GM21447 (cell line): Measurements from ENCODE around the gene COL13A1.

Experiments
- ATAC-seq: cut with Tn5 transposase; IDR thresholded peaks from one replicate; pipeline ENCODE4 v1.9.1; 2021; ENCODE audit not compliant: unreplicated experiment

COL13A1 gene

DNA sequence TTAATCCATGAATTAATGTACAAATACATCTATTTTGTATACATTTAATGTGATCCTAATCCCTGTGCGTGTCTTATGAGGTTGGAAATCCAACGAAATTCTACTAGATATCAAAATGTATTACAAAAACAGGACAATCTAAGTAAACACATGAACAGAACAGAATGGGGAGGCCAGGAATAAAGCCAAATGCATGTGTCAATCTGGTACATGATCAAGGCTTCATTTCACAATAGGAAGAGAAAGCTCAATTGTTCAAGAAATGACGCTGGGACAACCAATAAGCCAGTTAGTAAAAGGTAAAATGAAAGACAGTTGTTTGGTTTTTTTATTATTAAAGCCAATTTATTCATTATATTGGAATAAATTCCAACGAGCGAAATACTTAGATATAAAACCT, 83.0 kb downstream of the COL13A1 start:
- ATAC-seq, result no peak

DNA sequence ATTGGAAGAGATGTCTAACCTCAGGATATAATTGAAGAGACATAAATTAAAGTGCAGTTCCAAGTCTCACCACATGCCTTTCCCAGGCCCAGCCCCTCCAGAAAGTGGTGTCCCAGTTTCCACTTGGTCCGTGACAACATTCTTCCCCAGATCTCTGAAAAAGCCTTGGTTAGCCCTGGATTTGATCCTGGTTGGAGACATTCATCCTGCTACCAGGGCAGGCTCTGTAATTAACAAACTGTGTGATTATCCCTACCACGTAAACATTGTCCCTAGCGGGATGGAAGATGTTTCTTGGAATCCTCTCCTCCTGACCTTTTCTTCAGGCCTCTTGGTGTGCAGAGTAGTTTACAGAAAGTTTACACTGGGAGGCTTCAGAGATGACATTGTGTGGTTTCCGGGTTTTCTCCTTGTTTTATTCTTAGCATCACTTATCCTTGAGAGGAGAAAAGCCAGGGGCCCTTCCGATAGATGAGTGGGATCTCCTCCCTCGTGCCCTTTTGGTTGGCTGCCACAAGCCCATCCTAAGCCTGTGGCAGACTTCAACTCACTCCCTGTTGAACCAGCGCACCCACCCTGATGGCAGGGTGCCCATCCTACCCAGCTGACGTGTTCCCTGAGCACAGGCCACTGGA, 83.8 kb downstream of the COL13A1 start:
- ATAC-seq, result no peak

DNA sequence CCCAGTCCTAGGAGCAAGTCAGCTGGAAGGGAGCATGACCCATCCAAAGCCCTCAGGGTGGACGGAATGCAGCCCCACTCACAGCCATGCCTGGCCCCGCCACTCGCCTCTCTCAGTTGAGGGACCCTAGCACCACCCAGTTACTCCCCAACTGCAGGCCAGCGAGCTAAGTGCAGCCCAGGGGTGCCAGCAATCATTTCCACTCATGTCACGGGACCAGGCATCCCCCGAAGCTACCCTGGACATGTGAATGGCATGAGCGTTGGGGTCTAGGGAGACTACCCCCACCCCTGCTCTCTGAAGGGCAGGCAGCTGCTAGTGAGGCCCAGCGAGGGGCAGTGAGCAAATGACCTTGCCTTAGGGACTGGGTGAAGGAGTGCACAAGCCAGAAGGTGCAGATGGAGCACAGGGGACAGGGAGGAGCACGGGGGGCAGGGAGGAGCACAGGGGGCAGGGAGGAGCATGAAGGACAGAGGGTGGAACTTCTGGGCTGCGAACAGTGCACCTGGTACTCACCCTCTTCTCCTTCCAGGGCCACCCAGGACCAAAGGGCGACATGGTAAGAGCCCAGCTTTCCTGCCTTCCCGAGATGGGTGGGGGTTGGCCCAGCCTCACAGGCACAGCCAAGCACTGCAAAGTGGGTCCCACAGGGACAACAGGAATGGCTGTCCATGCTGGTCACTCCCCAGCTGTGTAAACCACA, 87.3 kb downstream of the COL13A1 start:
- no peak for ATAC-seq

DNA sequence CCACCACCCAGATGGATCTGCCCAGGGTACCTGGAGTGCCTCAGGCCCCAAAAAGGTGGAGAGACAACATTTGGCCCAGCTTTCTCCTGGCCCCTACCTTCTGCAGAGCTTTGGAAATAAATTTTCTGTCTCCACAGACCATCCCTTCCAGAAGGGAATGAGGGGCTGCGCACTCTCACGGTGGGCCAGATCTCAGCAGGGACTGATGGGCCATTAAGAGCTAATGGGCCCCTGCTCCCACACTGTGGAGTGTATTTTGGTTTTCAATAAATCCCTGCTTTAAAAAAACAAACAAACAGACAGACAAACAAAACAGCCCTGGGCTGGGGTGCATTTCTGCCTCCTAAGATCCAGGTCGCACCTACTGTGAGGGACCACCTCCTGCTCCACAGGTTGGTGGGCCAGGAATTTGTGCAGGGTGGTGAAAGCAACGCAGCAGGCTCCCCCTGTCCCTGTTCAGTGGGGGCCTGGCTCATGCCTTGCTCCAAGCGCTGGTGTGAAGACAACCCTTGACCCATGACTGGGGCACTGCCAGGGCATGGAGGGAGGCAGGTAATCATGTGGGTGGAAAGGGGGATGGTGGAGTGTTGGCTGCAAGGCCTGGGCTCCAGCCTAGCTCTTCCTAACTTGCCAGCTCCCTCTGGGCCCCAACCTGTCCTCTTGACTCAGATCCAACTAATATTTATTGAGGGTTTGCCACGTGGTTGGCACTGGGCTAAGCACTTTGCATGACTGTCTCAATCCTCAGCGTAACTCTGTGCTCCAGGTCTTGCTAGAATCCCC, 88.5 kb downstream of the COL13A1 start:
- no peak for ATAC-seq

DNA sequence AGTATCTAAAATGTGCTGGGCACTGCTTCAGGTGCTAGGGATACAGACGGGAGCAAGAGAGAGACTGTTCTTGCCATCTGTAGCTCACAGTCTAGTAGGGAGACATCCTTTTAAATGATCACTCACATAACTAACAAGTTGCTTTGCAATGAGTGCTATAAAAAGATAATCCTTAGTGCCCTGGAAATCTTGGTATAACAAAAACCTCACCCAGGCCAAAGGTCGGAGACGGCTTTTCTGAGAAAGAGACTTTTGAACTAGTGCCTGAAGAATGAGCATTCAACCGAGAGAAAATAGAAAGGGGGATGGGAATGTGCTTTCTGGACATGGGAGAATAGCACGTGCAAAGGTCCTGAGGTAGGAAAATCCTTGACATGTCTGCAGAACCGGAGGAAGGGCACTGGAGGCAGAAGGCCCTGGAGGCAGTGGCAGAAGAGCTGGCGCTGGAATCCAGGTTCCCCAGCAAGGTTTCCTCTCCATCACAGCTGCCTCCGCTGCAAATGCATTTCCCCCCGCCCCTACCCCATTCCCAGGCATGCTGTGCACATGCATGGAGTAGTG, 89.4 kb downstream of the COL13A1 start:
- ATAC-seq, result no peak

DNA sequence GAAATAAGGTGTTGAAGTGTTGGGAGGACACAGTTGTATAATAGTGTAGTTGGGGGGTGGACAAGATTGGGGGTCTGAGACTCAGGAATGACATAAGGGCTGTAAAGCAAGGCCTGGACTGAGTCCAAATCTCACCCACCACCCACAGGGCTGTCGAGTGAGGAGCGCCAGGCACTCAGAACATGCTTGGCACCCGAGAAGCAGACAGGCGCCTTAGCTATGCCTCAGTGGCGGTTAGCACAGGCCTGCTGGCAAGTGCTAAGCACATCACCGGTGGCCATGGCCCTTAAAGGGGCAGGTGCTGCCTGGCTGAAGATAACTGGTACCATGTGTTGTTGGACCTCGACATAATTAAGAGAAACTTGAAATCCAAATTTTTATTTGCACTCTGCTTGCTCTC, 90.7 kb downstream of the COL13A1 start:
- no peak for ATAC-seq

DNA sequence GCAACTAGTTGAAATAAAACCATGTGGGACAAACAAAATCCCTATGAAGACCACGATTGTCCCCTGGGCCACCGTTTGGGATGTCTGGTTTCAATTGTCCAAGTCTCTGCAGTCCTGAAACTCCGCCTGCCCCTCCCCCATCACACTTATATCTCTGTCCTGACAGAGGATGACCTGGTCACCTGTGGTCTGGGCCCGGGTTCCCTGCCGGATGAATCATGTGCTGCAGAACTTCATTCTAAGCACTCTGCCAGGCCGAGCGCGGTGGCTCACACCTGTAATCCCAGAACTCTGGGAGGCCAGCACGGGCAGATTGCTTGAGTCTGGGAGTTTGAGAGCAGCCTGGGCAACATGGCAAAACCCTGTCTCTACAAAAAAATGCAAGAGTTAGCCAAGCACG, 91.1 kb downstream of the COL13A1 start:
- no peak for ATAC-seq

DNA sequence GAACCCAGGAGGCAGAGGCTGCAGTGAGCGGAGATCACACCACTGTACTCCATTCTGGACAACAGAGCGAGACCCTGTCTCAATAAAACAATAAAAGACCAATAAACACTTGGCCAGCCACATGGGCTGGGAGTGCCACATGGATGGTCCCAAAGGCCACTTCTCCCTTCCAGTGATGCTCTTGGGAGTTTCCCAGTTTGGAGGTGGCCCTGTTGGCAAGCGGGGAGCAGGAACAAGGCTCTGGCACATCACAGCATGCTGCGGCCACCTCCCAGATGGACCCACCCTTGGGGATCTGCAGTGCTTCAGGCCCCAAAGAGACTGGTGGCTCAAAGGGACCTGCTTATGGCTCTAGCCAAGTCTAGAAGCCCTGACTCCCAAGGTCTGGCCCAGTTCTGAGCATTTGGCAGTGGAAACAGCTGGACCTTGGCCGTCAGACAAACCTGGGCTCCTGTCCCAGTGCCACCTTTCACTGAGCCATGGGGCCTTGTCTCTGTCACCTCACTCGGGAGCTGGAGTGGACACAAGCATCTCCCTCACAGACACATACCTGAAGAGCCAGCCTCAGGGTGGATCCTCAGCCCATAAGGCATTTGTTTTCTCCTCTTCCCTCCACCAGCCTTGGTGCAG, 91.7 kb downstream of the COL13A1 start:
- no peak for ATAC-seq

DNA sequence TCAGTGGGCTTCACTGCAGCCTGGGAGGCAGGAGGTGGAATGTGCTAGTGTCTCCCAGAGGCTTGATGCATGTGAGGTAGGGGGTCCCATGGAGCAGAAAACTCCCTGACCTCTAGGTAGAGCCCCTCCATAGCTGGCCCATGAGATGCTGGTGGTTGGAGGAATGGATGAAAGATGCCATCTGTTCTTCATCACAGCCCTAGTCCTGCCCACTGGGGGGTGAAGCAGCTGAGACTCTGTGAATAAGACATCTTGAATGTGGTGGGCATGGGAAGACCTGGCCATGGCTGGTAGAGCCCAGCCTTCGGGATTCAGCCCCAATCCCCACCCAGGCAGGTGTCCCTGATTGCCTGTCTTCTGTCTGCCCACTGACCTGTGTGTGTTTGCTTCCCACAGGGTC, 92.5 kb downstream of the COL13A1 start:
- no peak for ATAC-seq

DNA sequence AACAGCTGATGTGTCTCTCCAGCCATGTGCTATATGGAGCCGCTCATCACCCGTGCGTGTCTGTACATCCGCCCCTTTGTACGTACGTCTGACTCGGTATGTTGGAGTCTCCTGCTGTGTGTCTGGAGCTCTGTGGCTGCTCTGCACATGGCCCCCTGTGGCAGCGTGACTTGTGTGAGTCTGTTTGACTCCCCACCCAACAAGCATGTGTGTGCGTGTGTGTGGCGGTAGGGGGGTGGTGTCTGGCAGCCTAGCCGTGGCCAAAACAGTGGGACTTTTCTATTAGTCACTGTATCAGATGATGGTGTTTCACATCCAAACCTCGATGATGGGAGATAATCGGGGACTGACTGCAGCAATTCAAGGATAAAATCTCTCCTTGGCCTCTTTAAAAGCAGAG, 94.1 kb downstream of the COL13A1 start:
- no peak for ATAC-seq

DNA sequence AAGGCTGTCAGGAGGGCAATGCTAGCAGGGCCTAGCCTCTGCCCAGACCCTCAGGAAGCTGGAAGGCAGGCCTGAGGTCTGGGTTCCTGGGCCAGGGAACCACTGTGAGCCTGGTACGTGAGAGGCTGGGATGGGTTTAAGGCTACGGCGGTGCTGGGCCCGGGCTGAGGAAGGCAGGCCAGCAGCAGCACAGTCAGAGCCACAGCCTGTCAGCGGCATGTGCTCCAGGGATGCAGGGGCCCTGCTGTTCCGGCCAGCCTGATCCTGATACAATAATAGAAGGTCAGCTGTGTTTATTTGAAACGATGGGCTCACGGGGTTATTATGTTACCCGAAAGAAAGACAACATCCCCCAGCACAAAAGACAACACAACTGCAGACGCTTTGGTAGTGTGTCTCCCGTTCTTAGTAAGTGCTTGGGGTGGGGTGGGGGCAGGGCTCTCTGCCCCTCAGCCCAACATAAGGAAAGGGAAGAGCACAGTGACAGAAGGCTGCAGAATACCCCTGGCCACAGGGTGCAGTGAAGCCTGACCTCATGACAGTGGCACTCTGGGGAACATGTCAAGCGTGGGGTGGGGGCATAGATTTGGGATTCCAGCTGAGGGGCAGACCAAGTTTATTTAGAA, 95.0 kb downstream of the COL13A1 start:
- ATAC-seq, result no peak

DNA sequence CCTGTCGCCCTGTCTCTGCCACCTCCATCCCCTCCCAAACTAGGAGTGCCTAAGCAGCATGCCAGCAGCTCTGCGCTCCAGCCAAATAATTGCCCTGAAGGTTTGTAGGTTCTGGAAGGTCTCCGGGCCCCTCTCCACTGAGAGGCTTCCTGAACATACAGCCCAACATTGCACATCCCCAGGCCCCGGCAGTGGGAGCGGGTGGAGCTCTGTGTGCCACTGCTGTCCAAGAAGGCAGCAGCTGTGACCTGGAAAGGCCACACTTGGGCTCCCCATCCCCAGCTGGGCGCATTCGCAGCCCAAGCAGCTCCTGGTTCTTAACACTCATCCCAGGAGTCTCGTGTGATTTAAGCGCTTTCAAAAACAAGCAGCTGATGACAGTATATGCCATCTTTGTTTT, 95.7 kb downstream of the COL13A1 start:
- ATAC-seq, result no peak

DNA sequence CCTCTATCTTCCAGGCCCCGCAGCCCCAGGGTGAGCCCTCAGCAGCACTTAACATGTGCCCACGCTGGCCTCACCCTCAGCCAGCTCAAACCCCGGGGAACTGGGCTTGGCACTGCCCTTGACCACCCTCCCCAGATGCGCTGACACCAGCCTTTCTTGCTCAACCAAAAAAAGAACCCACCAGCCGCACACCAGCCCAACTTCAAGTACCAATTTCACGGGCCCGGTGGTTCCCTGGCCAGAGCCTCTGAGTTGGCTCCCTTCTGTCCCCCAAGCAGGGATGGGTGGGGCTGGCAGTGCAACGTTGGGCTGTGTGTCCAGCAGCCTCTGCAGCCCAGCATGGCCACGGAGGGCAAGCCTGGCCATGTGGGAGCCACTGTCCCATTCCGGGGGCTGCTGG, 96.3 kb downstream of the COL13A1 start:
- no peak for ATAC-seq

DNA sequence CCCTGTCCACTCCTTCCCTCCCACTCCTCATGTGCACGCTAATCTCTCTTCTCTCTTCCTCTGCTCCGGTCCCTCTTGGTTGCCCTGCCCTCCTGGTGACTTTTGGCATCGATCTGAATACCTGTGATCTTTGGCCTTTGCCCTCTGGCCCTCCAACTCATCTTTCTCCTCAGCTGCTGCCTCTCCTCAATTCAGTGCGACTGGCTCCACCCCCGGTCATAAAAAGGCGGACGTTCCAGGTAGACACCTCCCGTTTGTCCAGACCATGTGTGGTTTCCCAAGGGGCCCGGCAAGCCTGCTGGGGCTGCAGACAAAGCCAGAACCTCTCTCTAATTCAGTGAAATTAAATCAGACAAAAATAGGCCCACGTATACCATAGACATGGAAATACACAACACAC, 96.8 kb downstream of the COL13A1 start:
- ATAC-seq, result no peak

DNA sequence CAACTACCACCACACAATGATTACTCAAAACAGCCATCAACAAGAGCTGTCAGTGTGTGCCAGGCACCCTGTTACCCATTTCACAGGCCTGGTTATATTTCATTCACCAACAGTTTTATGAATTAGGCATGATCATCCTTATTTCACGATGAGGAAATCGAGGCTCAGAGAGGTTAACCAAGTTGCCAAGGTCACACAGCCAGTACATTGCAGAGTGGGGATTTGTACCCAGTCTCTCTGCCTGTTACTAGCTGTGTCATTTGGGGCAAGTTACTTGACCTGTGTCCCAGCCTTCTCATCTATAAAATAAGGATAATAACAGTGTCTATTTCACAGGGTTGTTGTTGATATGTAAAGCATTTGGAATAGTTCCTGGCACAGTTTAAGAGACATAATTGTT, 97.2 kb downstream of the COL13A1 start:
- no peak for ATAC-seq

DNA sequence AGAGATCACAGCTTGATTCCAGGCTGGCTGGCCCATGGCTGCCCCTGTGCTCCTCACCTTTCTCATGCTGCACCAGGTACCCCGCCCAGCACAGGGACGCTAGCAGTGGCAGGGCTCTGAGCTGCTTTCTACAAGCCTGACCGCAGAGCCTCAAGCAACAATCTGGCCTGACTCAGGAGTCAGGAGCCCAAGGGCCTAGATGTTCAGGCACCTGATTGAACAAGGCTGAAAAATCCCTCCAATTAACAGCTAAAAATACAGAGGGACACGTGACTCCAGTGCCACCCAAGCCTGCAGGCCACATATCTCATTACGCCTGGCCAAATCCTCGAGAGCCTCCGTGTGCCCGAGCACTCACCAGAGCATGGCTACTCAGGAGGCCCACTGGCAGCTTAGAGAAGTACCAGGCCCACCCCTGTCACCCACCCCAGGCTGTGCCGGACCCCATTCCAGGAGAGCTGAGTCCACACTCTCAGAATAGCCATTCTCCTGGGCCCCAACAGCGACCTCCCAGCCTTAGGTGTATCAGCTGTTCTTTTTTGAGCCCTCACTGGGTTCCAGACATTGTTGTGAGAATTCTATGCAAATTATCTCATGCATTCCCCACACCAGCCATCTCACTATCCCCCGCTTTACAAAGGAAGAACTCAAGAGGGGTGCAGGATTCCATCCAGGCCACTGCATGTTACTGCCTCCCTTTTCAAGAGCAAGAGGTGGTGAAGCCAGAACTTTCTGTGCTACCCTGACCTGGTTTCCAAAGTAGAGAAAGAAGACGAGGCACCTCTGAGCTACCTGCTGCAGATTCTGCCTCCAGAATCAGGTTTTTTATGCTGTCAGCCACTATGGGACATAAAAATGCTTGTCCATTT, 98.3 kb downstream of the COL13A1 start:
- no peak for ATAC-seq

DNA sequence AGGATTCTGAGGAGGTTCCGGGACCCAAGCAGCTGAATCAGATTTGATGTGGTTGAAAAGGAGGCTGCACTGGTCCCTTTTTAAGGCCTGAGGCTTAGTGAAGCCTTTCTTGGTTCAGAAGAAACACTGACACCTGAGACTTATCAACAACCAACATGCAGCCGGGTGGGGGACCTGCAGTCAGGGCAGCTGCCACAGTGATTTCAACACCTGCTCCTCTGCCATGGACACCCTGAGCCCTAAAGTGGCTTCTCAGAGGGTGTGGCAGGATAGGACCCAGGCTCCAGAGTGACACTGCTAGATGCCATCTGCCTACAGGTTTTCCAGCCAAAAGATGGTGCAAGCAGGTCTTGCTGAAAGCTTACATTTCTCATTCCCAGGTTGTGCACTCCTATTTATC, 99.3 kb downstream of the COL13A1 start:
- no peak for ATAC-seq

DNA sequence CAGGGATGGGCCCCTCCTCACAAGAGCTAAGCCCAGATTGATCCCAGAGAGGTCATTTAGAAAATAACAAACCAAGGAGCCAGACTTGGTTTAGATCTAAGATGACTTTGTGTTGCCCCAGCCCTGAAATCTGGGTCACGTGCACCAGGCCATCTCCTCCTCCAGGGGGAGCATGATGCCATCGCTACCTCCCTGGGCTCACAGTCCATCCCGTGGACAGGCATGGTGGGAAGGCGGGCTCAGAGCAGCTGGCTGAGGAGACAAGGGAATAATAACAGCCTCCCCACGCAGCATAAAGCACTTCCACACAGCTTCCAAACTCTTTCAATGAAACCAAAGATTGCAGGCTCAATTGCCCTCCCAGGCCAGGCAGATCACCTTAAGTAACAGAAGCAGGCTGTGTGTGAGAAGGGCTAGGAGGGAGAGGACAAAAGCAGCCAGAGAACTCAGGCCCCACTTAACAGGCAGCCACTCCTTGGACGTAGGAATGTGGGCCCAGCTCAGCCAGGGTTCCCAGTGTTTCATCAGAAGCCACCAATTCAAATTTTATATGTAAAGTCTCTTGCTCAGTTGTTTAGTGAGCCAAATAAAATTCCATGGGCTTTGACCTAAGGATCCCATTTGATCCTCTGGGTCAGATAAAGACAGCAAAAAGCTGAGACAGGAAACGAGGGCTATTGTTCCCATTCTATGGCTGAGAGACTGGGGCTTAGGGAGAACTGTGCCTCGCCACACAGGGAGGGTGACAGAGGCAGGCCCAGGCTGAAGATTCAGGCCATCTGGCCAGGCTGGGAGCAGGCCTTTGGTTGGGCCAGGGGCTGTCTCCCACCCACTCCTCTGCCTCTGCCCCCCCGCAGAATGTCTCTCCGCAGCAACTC, 100.2 kb downstream of the COL13A1 start:
- no peak for ATAC-seq
